ENCODE measurements around the gene IDE.
"Not testable (repeated sequence)": the region's sequence is repeated elsewhere in the genome, so short reads cannot be mapped to it uniquely, and the experiment has no call there.

Gene IDE

GRCh38 chr10:92573798-92574547 is at the start of gene IDE:
Gene IDE, minus strand, starts transcription at chr10:92574093. Its CDS starts 74 bp downstream, at chr10:92574019.
- peak; percentile 45 to 79 for DNase-seq

- DNase-seq: no peak
These were observed 45.5 kb upstream of the IDE start for GRCh38 chr10:92619368-92619767.

- DNase-seq: no peak
These were observed 41.6 kb upstream of the IDE start for GRCh38 chr10:92615515-92615914.

GRCh38 chr10:92604841-92605240 is 30.9 kb upstream of the IDE start:
- no peak for DNase-seq

- DNase-seq: no peak
These were observed 24.4 kb upstream of the IDE start for GRCh38 chr10:92598321-92598720.

GRCh38 chr10:92595505-92595904 is 21.6 kb upstream of the IDE start:
- no peak for DNase-seq

- DNase-seq: no peak
These were observed 20.0 kb upstream of the IDE start for GRCh38 chr10:92593619-92594588.

GRCh38 chr10:92592761-92593618 is 19.1 kb upstream of the IDE start, which contains the start of gene KIF11:
Gene KIF11, plus strand, starts transcription at chr10:92593130. Its CDS starts 246 bp downstream, at chr10:92593376.
- peak; percentile 95 for DNase-seq

- peak; percentile 80 to 91 for DNase-seq
These were observed 17.7 kb upstream of the IDE start for GRCh38 chr10:92591550-92592022.

- peak in 1 of 2 donors; percentile 19 for DNase-seq
These were observed 17.0 kb upstream of the IDE start for GRCh38 chr10:92590623-92591549.

- not testable (repeated sequence) for DNase-seq
These were observed 8.5 kb upstream of the IDE start for GRCh38 chr10:92582347-92582746.

GRCh38 chr10:92575961-92576360 is 2.1 kb upstream of the IDE start:
- no peak for DNase-seq

GRCh38 chr10:92574548-92575261 is 812 bp upstream of the IDE start:
- DNase-seq: peak in 1 of 2 donors; percentile 53

- DNase-seq: peak in 1 of 2 donors; percentile 53
These were observed 649 bp downstream of the IDE start for GRCh38 chr10:92573091-92573797.

GRCh38 chr10:92572362-92573090 is 1.4 kb downstream of the IDE start:
- DNase-seq: no peak

GRCh38 chr10:92571649-92572048 is 2.2 kb downstream of the IDE start:
- no peak for DNase-seq

GRCh38 chr10:92569663-92570062 is 4.2 kb downstream of the IDE start:
- not testable (repeated sequence) for DNase-seq

- no peak for DNase-seq
These were observed 4.8 kb downstream of the IDE start for GRCh38 chr10:92569071-92569470.

- no peak for DNase-seq
These were observed 5.8 kb downstream of the IDE start for GRCh38 chr10:92567952-92568600.

Measured in hippocampal formation (tissue), 2 donors.